HG03558 (cell line): ENCODE results near the gene SPEN.

Source experiments
- ATAC-seq: cut with Tn5 transposase; IDR thresholded peaks from one replicate; pipeline ENCODE4 v1.9.1; 2021; ENCODE audit warnings: moderate number of reproducible peaks; ENCODE audit not compliant: unreplicated experiment; ENCODE audit errors: extremely low read depth

The SPEN gene

GRCh38 chr1:15851210-15852035 lies 3.9 kb downstream of the SPEN start:
- ATAC-seq = no peak

DNA sequence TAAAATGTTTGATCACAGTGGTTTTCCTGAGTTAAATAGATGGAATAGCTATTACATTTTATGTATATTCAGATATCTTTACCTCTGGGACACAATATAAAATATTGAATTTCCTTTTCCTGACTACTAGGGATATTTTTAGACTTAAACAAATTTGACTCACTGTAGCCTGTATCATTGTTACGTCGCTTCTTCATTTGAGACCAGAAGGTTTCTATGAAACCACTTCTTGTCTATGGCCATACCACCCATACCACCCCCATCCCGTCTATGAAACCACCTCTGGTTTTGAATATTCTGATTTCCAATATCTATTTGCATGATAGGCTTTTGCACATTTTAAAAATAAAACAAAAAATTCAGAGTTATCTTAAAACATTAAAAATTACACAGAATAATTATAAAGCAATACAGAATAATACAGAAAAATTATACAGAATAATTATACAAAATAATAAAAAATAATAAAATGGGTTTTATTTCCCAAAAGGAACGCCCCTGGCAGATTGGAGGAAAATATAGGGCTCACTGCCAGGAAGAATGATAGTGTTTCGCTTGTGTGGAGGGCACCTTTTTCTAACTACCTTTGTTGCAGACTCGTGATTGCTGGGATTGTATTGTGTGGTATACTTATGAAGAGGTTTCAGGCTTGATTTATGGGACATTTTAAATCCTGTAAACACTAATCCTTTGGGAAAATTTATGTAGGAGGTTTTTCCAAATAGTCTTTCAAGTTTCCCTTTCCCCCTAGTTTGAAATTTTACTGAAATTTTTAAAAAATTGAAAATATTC lies 4.7 kb downstream of the SPEN start:
- ATAC-seq = no peak

- no peak for ATAC-seq
Measured at GRCh38 chr1:15852828-15853302, 5.4 kb downstream of the SPEN start.

DNA sequence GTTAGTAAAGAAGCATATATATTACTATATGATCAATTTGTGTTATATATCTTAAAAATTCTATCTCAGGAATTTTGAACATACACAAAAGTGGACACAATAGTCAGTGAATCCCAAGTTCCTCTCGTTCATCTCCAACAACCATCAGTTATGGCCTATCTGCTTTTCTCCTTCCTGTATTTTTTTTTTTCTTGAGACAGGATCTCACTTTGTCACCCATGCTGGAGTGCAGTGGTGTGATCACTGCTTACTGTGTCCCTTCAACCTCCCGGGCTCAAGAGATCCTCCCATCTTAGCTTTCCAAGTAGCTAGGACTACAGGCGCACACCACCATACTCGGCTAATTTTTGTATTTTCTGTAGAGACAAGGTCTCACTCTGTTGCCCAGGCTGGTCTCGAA lies 9.4 kb downstream of the SPEN start:
- no peak for ATAC-seq

DNA sequence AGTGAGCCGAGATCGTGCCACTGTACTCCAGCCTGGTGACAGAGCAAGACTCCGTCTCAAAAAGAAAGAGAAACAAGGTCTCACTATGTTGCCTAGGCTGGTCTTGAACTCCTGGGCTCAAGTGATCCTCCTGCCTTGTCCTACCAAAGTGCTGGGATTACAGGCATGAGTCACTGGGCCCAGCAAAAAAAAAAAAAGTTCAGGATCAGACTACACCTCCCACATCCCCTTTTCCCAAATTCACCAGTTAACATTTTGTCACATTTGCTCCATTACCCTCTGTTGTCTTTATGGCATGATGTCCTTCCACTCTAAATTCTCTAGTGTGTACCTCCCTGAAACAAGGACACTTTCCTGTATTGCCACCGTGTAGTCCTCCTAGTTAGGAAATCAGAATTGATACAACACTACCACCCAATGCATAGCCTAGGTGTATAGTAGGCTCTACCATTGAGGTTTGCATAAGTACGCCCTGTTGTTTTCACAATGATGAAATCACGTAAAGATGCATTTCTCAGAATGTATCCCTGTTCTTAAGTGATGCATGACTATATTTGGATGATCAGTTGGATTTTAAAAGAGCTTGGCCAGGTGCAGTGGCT lies 10.7 kb downstream of the SPEN start:
- no peak for ATAC-seq

- no peak for ATAC-seq
Measured at GRCh38 chr1:15858672-15859372, 11.3 kb downstream of the SPEN start.

DNA sequence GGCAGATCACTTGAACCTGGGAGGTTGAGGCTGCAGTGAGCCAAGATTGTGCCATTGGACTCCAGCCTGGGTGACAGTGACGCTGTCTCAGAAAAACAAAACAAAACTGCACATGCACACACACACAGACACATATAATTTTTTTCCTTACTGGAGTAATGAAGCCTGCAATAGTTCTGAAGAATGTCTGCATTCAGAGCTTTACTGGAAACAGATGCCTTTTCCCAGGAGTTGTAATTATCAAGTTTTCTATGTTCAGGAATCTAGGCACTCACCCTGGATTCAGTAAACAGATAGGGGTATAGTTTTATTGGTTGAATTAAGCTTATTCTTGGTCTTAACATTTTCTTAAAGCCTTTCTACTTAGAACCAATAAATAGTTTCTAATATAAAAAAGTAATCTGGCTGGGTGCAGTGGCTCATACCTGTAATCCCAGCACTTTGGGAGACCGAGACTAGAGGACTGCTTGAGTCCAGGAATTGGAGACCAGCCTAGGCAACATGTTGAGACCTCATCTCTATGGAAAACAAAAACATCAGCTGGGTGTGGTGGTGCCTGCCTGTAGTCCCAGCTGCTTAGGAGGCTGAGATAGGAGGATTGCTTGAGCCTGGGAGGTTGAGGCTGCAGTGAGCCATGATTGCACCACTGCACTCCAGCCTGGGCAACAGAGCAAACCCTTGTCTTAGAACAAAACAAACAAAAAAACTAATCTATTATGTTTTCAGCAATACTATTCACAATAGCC lies 15.8 kb downstream of the SPEN start:
- no peak for ATAC-seq

GRCh38 chr1:15866721-15867201 lies 19.3 kb downstream of the SPEN start:
- no peak for ATAC-seq

- ATAC-seq = no peak
Measured at GRCh38 chr1:15867288-15867687, 19.8 kb downstream of the SPEN start.

GRCh38 chr1:15869413-15869812 lies 21.9 kb downstream of the SPEN start:
- no peak for ATAC-seq

GRCh38 chr1:15870421-15870820 lies 22.9 kb downstream of the SPEN start:
- no peak for ATAC-seq

DNA sequence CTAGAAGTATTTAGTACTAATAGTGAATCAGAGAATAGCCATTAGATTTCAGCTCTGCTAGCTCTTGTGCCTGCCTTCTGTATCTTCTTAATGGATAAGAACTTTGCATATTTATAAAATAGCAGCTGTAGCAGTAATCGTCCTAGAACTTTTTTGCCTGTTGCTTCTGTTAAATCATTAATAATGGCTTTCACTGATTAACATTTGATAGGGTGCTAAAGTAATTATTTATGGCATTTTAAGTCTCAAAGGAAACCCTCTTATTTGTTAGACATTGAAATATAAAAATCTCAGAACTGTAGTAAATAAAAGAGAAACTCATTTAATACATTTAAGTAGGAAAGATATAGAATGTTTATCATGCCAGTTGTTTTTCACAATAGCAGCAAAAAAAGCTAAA lies 27.0 kb downstream of the SPEN start:
- ATAC-seq = no peak

DNA sequence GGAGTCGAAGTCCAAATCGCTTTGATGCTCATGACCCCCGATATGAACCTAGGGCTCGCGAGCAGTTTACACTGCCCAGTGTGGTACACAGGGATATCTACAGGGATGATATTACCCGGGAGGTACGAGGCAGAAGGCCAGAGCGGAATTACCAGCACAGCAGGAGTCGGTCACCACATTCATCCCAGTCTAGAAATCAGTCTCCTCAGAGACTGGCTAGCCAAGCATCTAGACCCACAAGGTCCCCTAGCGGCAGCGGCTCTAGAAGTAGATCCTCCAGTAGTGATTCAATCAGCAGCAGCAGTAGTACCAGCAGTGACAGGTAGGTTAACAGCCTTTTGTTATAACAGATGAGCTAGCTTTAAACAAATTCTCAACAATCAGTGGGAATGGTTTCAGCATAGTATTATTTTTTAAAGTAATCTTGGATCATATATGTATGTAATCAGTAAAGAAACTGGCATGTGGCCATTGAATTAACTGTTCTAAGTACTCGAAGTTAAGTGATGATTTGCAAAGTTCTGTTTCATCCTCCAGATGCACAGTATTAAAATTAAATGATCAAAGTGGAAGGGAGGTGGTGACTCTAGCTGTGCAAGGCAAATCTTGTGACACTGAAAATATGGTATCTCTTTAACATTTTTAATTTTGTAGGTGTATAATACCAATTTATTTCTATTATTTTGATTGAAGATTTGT lies 29.0 kb downstream of the SPEN start:
- no peak for ATAC-seq

DNA sequence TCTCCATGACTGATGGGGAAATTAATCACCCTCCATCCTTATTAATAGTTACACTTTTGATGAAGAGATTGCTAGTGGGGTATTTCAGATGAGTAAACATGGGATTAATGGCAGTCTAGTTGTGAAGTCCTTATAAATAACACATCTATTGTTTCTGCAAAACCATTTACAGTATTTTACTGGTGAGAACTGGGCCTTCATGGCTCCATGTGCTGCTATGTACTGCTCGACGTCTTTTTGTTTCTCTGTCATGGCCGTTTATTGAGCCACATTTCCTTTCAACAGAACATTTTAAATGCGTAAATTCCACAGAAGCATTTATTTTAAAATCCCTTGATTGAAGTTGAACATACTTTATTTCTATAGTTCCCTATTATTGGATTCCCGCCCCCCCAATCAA lies 34.5 kb downstream of the SPEN start:
- no peak for ATAC-seq

- no peak for ATAC-seq
Measured at GRCh38 chr1:15882665-15883064, 35.2 kb downstream of the SPEN start.

DNA sequence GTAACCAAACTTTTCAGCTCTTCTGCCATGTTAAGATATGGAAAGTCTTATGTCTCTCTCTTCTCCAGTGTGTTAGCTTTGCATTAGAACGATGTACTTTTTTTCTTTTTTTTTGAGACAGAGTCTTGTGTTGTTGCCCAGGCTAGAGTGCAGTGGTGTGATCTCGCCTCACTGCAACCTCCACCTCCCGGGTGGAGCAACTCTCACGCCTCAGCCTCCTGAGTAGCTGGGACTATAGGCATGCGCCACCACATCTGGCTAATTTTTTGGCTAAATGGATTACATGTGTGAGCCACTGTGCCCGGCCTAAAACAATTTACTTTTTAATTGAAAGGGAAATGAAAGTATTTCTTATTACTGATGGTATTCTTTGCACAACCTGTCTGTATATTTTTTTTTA lies 35.8 kb downstream of the SPEN start:
- ATAC-seq = no peak

DNA sequence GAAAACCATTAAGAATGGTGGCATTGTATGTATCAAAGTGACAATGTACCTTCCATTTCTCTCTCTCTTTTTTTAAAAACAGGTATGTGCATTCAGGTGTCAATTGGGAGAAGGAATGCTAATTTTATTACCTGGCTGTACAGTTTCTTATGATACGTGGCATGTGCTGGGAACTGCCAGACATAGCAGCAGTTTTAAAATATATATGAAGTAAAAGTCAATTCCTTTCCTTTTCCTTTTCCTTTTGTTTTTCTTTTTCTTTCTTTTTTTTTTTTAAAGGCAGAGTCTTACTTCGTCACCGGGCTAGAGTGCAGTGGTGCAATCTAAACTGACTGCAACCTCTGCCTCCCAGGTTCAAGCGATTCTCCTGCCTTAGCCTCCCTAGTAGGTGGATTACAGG lies 37.0 kb downstream of the SPEN start:
- no peak for ATAC-seq

- no peak for ATAC-seq
Measured at GRCh38 chr1:15885269-15885668, 37.8 kb downstream of the SPEN start.
